Neuron (in vitro differentiated cells): ENCODE measurements around the gene CNR2.

Experiments
- H2AFZ ChIP-seq: one replicate; pipeline ENCODE4 v1.6.1; 2013; ENCODE audit warnings: low read depth, mild to moderate bottlenecking, inconsistent platforms, low read length, moderate library complexity
- H3K27me3 ChIP-seq: one replicate; pipeline ENCODE4 v1.6.1; 2013; ENCODE audit warnings: low read length; ENCODE audit not compliant: insufficient read depth
- H3K36me3 ChIP-seq: one replicate; pipeline ENCODE4 v1.6.1; 2013; ENCODE audit warnings: low read length; ENCODE audit not compliant: insufficient read depth
- H3K4me1 ChIP-seq: one replicate; pipeline ENCODE4 v1.6.1; 2013; ENCODE audit warnings: low read length; ENCODE audit not compliant: insufficient read depth
- H3K4me3 ChIP-seq: 2 replicates; pipeline ENCODE4 v1.5.1; 2013; ENCODE audit warnings: mild to moderate bottlenecking, low read length, moderate library complexity
- H3K9me3 ChIP-seq: one replicate; pipeline ENCODE4 v1.6.1; 2013; ENCODE audit warnings: low read length

The CNR2 gene

DNA sequence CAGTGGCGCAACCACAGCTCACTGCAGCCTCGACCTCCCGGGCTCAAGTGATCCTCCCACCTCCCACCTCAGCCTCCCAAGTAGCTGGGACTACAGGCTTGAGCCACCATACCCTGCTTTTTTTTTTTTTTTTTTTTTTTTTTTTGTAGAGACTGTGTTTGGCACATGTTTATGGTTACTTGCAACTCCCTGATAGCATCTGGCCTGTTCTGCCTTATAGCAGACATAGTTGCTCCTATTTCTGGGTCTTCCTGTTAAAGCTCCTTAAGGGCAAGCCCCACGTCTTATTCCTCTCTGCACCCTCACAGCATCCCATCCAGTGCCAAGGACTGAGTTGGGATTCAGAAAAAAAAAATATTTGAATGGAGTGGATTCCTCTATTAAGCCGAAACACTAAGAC, 17.1 kb upstream of the CNR2 start:
- Histone ChIP-seq H3K27me3 (no peaks in the 10 kb centered on the region), H3K36me3 (no peaks in the 10 kb centered on the region), H3K9me3 (no peaks in the 10 kb centered on the region), H3K4me1 (no peaks in the 10 kb centered on the region), H2AFZ (no peak overlapping the region), H3K4me3 (no peak overlapping the region)

DNA sequence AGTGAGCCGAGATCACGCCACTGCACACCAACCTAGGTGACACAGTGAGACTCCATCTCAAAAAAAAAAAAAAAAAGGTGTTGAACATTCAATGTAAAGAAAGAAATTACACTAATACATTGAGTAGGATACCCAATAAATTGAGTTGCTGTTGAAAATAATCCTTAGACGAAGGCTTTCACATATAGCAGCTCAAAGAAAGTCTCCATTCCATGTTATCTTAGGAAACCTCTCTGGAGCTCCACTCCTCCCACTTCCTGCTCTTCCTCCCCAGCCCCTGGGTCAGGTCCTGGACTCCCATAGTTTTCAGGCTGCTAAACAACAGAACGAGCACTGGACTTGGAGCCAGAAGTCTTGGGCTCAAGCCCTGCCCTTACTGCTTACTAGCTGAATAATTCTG, 15.6 kb upstream of the CNR2 start:
- Histone ChIP-seq H3K9me3 (no peaks in the 10 kb centered on the region), H3K36me3 (no peaks in the 10 kb centered on the region), H3K4me1 (no peaks in the 10 kb centered on the region), H3K4me3 (no peak overlapping the region), H2AFZ (no peak overlapping the region), H3K27me3 (no peaks in the 10 kb centered on the region)

DNA sequence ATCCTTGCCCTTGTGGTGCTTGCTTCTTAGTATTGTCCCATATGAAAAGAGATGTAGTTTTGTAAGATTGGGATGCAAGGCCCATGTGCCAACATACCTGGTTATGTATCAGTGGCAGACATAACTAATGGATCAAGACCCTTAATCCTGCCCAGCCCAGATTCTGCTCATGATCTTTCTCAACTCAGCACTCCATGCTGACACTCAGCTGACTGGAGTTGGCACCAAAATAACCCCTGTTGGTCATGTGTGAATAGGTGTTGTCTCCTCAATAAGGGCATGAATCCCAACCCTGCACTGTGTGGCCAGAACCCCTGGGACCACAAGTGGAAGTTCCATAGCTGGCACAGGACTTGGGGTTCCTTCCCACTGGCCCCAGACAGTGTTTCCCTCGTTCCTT, 13.9 kb upstream of the CNR2 start:
- H3K36me3 ChIP-seq = no peaks in the 10 kb centered on the region
- no peaks in the 10 kb centered on the region for H3K4me1 ChIP-seq
- no peaks in the 10 kb centered on the region for H3K9me3 ChIP-seq
- H2AFZ ChIP-seq = no peak overlapping the region
- no peaks in the 10 kb centered on the region for H3K27me3 ChIP-seq
- no peak overlapping the region for H3K4me3 ChIP-seq

DNA sequence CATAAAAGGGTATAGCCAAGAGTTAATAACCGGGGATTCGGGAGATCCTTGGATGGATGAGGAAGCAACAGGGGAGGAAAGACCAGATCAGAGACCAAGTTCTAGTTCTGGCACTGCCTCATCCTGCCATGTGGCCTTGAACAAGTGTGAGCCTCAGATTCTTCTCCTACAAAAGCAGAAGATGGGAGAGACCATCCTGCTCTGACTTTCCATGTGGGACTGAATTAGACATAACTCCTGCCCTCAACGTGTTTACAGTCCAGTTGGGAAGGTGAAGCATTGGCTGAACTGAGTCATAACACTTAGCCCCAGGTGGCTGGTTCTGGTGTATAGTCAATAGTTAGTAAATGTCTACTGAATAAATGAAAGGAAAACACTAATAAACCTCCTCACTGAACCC, 12.1 kb upstream of the CNR2 start:
- Histone ChIP-seq H3K36me3 (no peaks in the 10 kb centered on the region), H3K9me3 (no peaks in the 10 kb centered on the region), H2AFZ (no peak overlapping the region), H3K4me1 (no peaks in the 10 kb centered on the region), H3K27me3 (no peaks in the 10 kb centered on the region), H3K4me3 (no peak overlapping the region)

DNA sequence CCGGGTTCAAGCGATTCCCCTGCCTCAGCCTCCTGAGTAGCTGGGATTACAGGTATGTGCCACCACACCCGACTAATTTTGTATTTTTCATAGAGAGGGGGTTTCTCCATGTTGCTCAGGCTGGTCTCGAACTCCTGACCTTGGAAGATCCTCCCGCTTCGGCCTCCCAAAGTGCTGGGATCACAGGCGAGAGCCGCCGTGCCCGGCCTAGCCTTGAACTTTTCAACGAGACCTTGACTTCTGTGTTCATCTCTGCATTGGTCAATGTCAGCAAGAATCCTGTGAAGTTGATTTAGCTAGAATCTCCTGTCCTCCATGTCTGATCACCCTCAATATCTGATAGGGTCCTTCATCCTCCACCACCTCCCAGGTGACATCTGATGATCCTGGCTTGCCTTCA, 11.4 kb upstream of the CNR2 start:
- Histone ChIP-seq H3K9me3 (no peaks in the 10 kb centered on the region), H3K27me3 (no peaks in the 10 kb centered on the region), H3K4me1 (no peaks in the 10 kb centered on the region), H3K4me3 (no peak overlapping the region), H3K36me3 (no peaks in the 10 kb centered on the region), H2AFZ (no peak overlapping the region)

DNA sequence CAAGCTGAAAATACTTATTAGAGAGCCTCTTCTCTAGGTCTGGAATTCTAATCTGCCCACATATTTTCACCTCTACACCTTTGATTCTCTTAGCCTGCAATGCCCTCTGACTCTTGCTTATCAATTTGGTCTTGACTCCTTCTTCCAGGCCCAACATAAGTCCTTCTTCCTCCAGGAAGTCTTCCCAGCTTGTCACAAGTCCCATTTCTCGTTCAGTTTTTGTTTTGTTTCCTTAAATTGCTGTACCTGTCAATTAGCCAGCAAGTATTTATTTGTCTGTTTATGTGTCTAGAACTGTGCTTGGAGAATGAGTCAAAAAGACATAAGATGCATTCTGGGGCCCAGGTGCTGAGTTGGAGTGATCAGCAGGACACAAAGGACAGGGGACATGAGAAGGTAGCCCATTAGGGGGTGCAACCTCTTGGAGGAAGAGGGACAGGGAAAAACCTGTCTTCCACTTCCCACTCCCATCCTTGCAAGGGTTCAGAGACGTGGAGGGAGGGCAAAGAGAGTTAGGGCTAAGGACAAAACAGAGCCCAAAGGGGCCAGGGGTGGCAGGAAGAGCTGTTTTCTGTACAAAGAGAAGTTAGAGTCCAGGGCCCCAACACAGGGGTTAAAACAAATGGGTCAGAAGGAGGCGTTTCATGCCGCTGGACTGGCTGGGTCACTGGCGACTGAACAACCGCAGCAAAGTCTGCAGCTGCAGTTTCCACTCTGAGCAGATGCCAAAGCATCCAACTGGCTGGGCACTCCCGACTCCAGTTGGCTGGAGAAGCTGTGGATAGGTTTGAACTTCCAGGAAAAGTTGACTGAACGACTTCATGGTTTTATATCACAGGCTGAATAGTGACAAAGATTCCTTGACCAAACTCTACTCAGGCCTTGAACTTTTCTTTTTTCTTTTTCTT, 10.7 kb upstream of the CNR2 start:
- Histone ChIP-seq H2AFZ (no peak overlapping the region), H3K36me3 (no peaks in the 10 kb centered on the region), H3K4me3 (no peak overlapping the region), H3K4me1 (no peaks in the 10 kb centered on the region), H3K9me3 (no peaks in the 10 kb centered on the region), H3K27me3 (no peaks in the 10 kb centered on the region)

DNA sequence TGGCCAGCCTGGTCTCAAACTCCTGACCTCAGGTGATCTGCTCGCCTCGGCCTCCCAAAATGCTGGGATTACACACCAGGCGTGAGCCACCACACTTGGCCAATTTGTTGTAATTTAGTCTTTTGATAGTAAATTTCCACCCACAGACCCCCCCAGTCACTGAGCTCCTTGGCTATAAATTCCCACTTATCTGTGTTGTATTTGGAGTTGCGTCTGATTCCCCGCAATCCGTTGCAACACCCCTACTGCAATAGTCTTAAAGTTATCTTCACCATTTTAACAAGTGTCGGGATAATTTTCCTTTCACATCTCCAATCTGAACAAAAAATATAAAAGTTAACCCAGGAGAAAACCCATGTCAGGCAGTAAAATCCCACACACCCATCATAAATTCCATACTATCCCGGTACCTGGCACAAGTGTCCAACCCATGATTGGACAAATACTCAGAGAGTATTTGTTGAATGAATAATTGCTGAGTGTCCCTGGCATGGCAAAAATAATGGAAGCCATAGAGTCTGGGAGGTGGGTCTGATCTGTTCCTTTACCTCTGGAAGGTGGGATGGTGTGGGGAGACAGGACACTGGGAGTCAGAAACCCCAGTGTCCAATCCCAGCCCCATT, 9.3 kb upstream of the CNR2 start:
- H3K9me3 ChIP-seq = no peaks in the 10 kb centered on the region
- no peak overlapping the region for H2AFZ ChIP-seq
- no peaks in the 10 kb centered on the region for H3K36me3 ChIP-seq
- H3K4me1 ChIP-seq = no peaks in the 10 kb centered on the region
- no peaks in the 10 kb centered on the region for H3K27me3 ChIP-seq
- H3K4me3 ChIP-seq = no peak overlapping the region

DNA sequence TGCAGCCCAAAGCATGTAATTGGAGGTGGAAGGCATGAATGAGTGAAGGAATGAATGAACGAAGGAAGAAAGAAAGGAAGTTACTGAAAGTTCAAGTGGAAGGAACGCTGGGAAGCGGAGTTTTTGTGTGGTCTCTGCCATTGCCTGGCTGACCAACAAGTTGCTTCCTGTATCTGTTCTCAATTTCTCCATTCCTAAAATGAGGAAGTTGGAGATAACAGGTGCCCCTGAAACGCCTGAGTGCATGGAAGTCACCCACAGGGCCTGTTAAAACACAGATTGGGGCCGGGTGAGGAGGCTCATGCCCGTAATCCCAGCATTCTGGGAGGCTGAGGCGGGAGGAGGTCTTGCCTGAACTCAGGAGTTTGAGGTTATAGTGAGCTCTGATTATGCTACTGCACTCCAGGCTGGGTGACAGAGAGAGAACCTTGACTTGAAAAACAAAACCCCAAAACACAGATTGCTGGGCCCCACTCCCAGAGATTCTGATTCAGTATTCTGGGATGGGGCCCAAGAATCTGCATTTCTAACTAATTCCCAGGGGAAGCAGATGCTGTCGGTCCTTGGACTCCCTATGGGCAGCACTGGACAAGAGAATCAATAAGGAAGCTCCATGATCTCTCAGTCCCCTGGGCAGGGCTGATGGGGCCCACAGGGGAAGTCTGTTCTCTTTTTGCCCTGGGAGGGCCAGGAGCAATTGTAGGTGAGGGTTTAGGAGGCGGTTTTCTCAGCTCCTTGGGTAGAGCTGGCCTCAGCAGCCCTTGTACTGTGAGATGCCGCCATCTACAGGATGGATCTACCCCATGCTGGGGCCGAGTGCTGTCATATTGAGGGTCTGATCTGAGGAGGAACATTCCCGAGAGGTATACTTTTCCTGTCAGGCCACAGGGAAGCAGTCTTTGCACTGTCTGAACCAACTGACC, 3.3 kb upstream of the CNR2 start:
- no peaks in the 10 kb centered on the region for H3K36me3 ChIP-seq
- no peaks in the 10 kb centered on the region for H3K27me3 ChIP-seq
- H3K4me3 ChIP-seq = no peak overlapping the region
- H3K9me3 ChIP-seq = no peaks in the 10 kb centered on the region
- H3K4me1 ChIP-seq = no peaks in the 10 kb centered on the region
- no peak overlapping the region for H2AFZ ChIP-seq

DNA sequence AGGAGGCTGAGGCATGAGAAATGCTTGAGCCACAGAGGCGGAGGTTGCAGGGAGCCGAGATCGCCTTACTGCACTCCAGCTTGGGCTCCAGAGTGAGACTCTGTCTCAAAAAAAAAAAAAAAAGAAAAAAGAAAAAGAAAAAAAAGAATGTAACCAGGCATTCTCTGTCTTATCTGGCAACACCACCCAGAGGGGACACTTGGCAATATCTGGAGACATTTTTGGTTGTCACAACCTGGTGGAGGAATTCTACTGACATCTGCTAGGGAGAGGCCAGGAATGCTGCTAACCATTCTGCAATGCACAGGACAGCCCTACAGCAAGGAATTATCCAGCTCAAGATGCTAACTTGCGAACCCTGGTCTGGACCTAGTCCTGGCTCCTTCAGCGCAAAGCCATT, 2.3 kb upstream of the CNR2 start:
- Histone ChIP-seq H3K4me3 (no peak overlapping the region), H3K27me3 (no peaks in the 10 kb centered on the region), H3K4me1 (no peaks in the 10 kb centered on the region), H3K9me3 (no peaks in the 10 kb centered on the region), H3K36me3 (no peaks in the 10 kb centered on the region), H2AFZ (no peak overlapping the region)

DNA sequence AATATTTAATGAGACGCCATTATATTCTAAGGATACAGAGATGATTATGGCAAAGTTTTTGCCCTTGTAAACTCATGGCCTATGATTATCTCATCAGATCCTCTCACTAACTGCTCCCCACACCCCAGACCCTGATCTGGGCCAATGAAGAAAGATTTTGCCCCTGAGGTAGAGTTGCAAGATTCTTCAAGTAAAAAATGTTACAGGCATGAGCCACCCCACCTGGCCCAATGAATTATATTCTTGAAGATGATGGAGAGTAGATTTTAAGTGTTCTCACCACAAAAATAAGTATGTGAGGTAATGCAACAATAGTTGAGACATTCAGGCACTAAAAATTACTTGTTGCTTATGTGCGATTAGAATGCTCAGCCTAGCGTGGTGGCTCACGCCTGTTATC, 1.8 kb upstream of the CNR2 start:
- no peak overlapping the region for H2AFZ ChIP-seq
- H3K9me3 ChIP-seq = no peaks in the 10 kb centered on the region
- no peaks in the 10 kb centered on the region for H3K4me1 ChIP-seq
- H3K4me3 ChIP-seq = no peak overlapping the region
- no peaks in the 10 kb centered on the region for H3K36me3 ChIP-seq
- no peaks in the 10 kb centered on the region for H3K27me3 ChIP-seq

DNA sequence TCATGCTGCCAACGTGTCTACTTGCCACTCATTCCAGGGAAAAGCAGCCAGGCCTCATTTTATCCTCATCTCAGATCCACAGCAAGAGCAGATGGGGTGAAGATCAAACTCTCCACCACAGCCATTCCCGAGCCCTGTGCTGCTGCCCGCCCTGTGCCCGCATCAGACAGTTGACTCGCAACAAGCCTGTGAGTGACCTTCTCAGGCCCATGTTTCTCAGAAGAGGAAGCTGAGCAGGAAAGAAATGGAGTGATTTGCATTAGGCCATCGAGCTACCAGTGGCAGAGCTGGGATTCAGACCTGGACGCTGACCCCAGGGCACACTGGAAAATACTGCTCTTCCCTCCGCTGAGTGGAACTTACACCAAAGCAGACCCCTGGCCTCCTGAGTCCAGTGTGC, 1.2 kb downstream of the CNR2 start:
- Histone ChIP-seq H3K4me3 (no peak overlapping the region), H2AFZ (no peak overlapping the region), H3K27me3 (no peaks in the 10 kb centered on the region), H3K9me3 (no peaks in the 10 kb centered on the region), H3K4me1 (no peaks in the 10 kb centered on the region), H3K36me3 (no peaks in the 10 kb centered on the region)

DNA sequence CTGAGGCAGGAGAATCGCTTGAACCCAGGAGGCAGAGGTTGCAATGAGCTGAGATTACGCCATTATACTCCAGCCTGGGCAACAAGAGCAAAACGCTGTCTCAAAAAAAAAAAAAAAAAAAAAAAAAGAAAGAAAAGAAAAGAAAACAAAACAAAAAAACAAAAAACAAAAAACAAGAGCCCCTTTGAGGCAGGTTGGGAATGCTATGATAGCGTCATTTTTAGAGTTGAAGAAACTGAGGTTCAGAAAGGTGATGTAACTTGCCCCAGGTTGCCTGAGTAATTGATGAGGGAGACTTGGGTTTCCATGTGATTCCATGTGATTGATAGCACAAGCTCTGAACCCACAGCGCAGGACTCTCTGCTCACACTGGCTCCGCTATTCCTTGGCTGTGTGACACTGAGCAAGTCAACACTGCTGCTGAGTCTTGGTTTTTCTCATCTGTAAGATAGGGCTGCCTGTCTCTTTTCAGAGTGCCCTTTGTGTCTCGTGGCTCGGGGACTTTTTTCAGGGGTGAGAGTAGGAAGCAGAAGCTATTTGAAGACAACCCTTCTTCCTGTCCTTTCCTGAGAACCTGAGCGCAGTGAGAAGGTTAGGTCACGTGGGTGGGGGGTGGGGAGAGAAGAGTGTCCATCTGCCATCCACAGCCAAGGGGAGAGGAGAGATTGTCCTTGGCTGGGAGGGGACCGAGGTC, 2.5 kb downstream of the CNR2 start:
- H2AFZ ChIP-seq = no peak overlapping the region
- no peaks in the 10 kb centered on the region for H3K36me3 ChIP-seq

More for the DNA sequence above, 2.5 kb downstream of the CNR2 start:
- Histone ChIP-seq H3K4me3 (no peak overlapping the region), H3K27me3 (peaks cover 3% of the 10 kb centered on the region), H3K4me1 (no peaks in the 10 kb centered on the region), H3K9me3 (no peaks in the 10 kb centered on the region)
